HUES6 (cell line): Measurements from ENCODE around the gene GNGT1.

Experiments used
- H3K27ac ChIP-seq: 2 replicates; pipeline ENCODE4 v1.7.0; 2013; ENCODE audit warnings: low read depth, mild to moderate bottlenecking, low read length, inconsistent platforms
- H3K27me3 ChIP-seq: 2 replicates; pipeline ENCODE4 v1.6.1; 2013; ENCODE audit warnings: low read length; ENCODE audit not compliant: control insufficient read depth, insufficient read depth
- H3K36me3 ChIP-seq: 2 replicates; pipeline ENCODE4 v1.6.1; 2013; ENCODE audit warnings: low read length; ENCODE audit not compliant: control insufficient read depth, insufficient read depth
- H3K4me1 ChIP-seq: 2 replicates; pipeline ENCODE4 v1.6.1; 2013; ENCODE audit warnings: low read length; ENCODE audit not compliant: control insufficient read depth, insufficient read depth
- H3K4me3 ChIP-seq: 2 replicates; pipeline ENCODE4 v1.5.1; 2013; ENCODE audit warnings: low read depth, low read length
- H3K9ac ChIP-seq: one replicate; pipeline ENCODE4 v1.6.1; 2013; ENCODE audit warnings: mild to moderate bottlenecking, low read length
- H3K9me3 ChIP-seq: 2 replicates; pipeline ENCODE4 v1.6.1; 2013; ENCODE audit warnings: low read depth, low read length; ENCODE audit not compliant: control insufficient read depth, insufficient read depth

Gene GNGT1

GRCh38 chr7:93943816-93944540, 37.6 kb downstream of the GNGT1 start:
- Histone ChIP-seq H3K27me3 (no peaks in the 10 kb centered on the region), H3K4me3 (no peak overlapping the region), H3K9ac (no peak overlapping the region), H3K4me1 (no peaks in the 10 kb centered on the region), H3K9me3 (peaks cover 3% of the 10 kb centered on the region; the same call in 1 of the 2 replicates), H3K36me3 (no peaks in the 10 kb centered on the region), H3K27ac (no peak overlapping the region)

GRCh38 chr7:93944673-93945072, 38.3 kb downstream of the GNGT1 start:
- Histone ChIP-seq H3K36me3 (no peaks in the 10 kb centered on the region), H3K9me3 (peaks cover 3% of the 10 kb centered on the region; the same call in 1 of the 2 replicates), H3K27me3 (no peaks in the 10 kb centered on the region), H3K27ac (no peak overlapping the region), H3K4me1 (no peaks in the 10 kb centered on the region), H3K9ac (no peak overlapping the region), H3K4me3 (no peak overlapping the region)

GRCh38 chr7:93945083-93945482, 38.7 kb downstream of the GNGT1 start:
- H3K4me1 ChIP-seq, result no peaks in the 10 kb centered on the region
- H3K4me3 ChIP-seq, result no peak overlapping the region
- no peaks in the 10 kb centered on the region for H3K36me3 ChIP-seq
- no peak overlapping the region for H3K27ac ChIP-seq
- no peak overlapping the region for H3K9ac ChIP-seq
- H3K9me3 ChIP-seq, result peaks cover 3% of the 10 kb centered on the region; the same call in 1 of the 2 replicates
- H3K27me3 ChIP-seq, result no peaks in the 10 kb centered on the region

GRCh38 chr7:93945756-93946535, 39.6 kb downstream of the GNGT1 start:
- H3K36me3 ChIP-seq, result no peaks in the 10 kb centered on the region
- no peak overlapping the region for H3K4me3 ChIP-seq
- no peak overlapping the region for H3K27ac ChIP-seq
- peaks cover 3% of the 10 kb centered on the region; the same call in 1 of the 2 replicates for H3K9me3 ChIP-seq
- H3K9ac ChIP-seq, result no peak overlapping the region
- H3K4me1 ChIP-seq, result no peaks in the 10 kb centered on the region
- H3K27me3 ChIP-seq, result no peaks in the 10 kb centered on the region

- Histone ChIP-seq H3K9ac (no peak overlapping the region), H3K27ac (no peak overlapping the region), H3K9me3 (no peaks in the 10 kb centered on the region), H3K27me3 (no peaks in the 10 kb centered on the region), H3K4me1 (no peaks in the 10 kb centered on the region), H3K4me3 (no peak overlapping the region), H3K36me3 (no peaks in the 10 kb centered on the region)
Observed at GRCh38 chr7:93948106-93948505, 41.7 kb downstream of the GNGT1 start.

GRCh38 chr7:93948873-93949272, 42.5 kb downstream of the GNGT1 start:
- H3K9me3 ChIP-seq, result no peaks in the 10 kb centered on the region
- no peak overlapping the region for H3K4me3 ChIP-seq
- no peak overlapping the region for H3K27ac ChIP-seq
- no peaks in the 10 kb centered on the region for H3K27me3 ChIP-seq
- H3K9ac ChIP-seq, result no peak overlapping the region
- no peaks in the 10 kb centered on the region for H3K4me1 ChIP-seq
- H3K36me3 ChIP-seq, result no peaks in the 10 kb centered on the region

- H3K27ac ChIP-seq, result no peak overlapping the region
- no peaks in the 10 kb centered on the region for H3K9me3 ChIP-seq
- no peaks in the 10 kb centered on the region for H3K27me3 ChIP-seq
- H3K36me3 ChIP-seq, result no peaks in the 10 kb centered on the region
- H3K4me3 ChIP-seq, result no peak overlapping the region
- no peak overlapping the region for H3K9ac ChIP-seq
- no peaks in the 10 kb centered on the region for H3K4me1 ChIP-seq
Observed at GRCh38 chr7:93949423-93949822, 43.1 kb downstream of the GNGT1 start.

GRCh38 chr7:93955304-93955703, 48.9 kb downstream of the GNGT1 start:
- H3K27ac ChIP-seq, result no peak overlapping the region
- H3K27me3 ChIP-seq, result no peaks in the 10 kb centered on the region
- no peaks in the 10 kb centered on the region for H3K9me3 ChIP-seq
- no peaks in the 10 kb centered on the region for H3K4me1 ChIP-seq
- no peaks in the 10 kb centered on the region for H3K36me3 ChIP-seq
- H3K4me3 ChIP-seq, result no peak overlapping the region
- H3K9ac ChIP-seq, result no peak overlapping the region

- Histone ChIP-seq H3K27me3 (no peaks in the 10 kb centered on the region), H3K9me3 (no peaks in the 10 kb centered on the region), H3K9ac (no peak overlapping the region), H3K27ac (no peak overlapping the region), H3K4me3 (no peak overlapping the region), H3K4me1 (no peaks in the 10 kb centered on the region), H3K36me3 (no peaks in the 10 kb centered on the region)
Observed at GRCh38 chr7:93957767-93958166, 51.4 kb downstream of the GNGT1 start.

- H3K36me3 ChIP-seq, result no peaks in the 10 kb centered on the region
- H3K27ac ChIP-seq, result no peak overlapping the region
- no peaks in the 10 kb centered on the region for H3K9me3 ChIP-seq
- H3K4me1 ChIP-seq, result no peaks in the 10 kb centered on the region
- no peaks in the 10 kb centered on the region for H3K27me3 ChIP-seq
- H3K9ac ChIP-seq, result no peak overlapping the region
- no peak overlapping the region for H3K4me3 ChIP-seq
Observed at GRCh38 chr7:93958216-93958615, 51.8 kb downstream of the GNGT1 start.

- no peaks in the 10 kb centered on the region for H3K9me3 ChIP-seq
- no peaks in the 10 kb centered on the region for H3K27me3 ChIP-seq
- no peak overlapping the region for H3K4me3 ChIP-seq
- H3K9ac ChIP-seq, result no peak overlapping the region
- H3K27ac ChIP-seq, result no peak overlapping the region
- no peaks in the 10 kb centered on the region for H3K36me3 ChIP-seq
- no peaks in the 10 kb centered on the region for H3K4me1 ChIP-seq
Observed at GRCh38 chr7:93958651-93959050, 52.3 kb downstream of the GNGT1 start.
